HAP-1 (cell line): Measurements from ENCODE around the gene RGPD3.

Experiments used
- DNase-seq, 2 experiments: peaks; one replicate each; pipeline ENCODE4 v3.0.0-alpha.2; 2016 to 2020; ENCODE audit warnings: low spot score in 2 of 2
- H3K27me3 ChIP-seq: fragments of 250-450 bp; sonication (Bioruptor Pico); 2 replicates; pipeline ENCODE4 v1.5.1; 2020; ENCODE audit warnings: low read depth, mild to moderate bottlenecking, moderate library complexity
- H3K36me3 ChIP-seq: fragments of 250-450 bp; sonication (Bioruptor Pico); replicated peaks from 2 replicates; pipeline ENCODE4 v1.5.1; 2020; ENCODE audit warnings: mild to moderate bottlenecking
- H3K4me1 ChIP-seq: fragments of 250-450 bp; sonication (Bioruptor Pico); 2 replicates; pipeline ENCODE4 v1.5.1; 2020; ENCODE audit warnings: mild to moderate bottlenecking
- H3K4me3 ChIP-seq: fragments of 250-450 bp; sonication (Bioruptor Pico); 2 replicates; pipeline ENCODE4 v1.5.1; 2020; ENCODE audit warnings: mild to moderate bottlenecking, moderate library complexity
- H3K9me3 ChIP-seq: fragments of 250-450 bp; sonication (Bioruptor Pico); 2 replicates; pipeline ENCODE4 v1.5.1; 2020; ENCODE audit warnings: mild to moderate bottlenecking, moderate library complexity
- in situ Hi-C: fragments of 300-500 bp; cut with MboI; formaldehyde crosslinking; loops from 3 replicates; pipeline ENCODE4 v1.14.3; 2020; ENCODE audit warnings: low sequenced_read_pairs, inconsistent platforms, mixed read lengths

Gene RGPD3

GRCh38 chr2:106342831-106343251, 125.4 kb downstream of the RGPD3 start:
- in situ Hi-C loops, result loop anchor here (25.0 kb wide), 1 partner anchor 231 kb away; no protein-coding TSS in a partner anchor
- no peak for DNase-seq
- H3K36me3 ChIP-seq, result no peaks in the 10 kb centered on the region
- H3K27me3 ChIP-seq, result no peaks in the 10 kb centered on the region
- no peaks in the 10 kb centered on the region for H3K4me1 ChIP-seq
- no peaks in the 10 kb centered on the region for H3K9me3 ChIP-seq
- H3K4me3 ChIP-seq, result no peak overlapping the region

GRCh38 chr2:106341666-106342065, 126.5 kb downstream of the RGPD3 start:
- no peaks in the 10 kb centered on the region for H3K27me3 ChIP-seq
- no peak overlapping the region for H3K4me3 ChIP-seq
- in situ Hi-C loops, result loop anchor here (25.0 kb wide), 1 partner anchor 229 kb away; no protein-coding TSS in a partner anchor
- no peak for DNase-seq
- H3K9me3 ChIP-seq, result no peaks in the 10 kb centered on the region
- H3K4me1 ChIP-seq, result no peaks in the 10 kb centered on the region
- H3K36me3 ChIP-seq, result no peaks in the 10 kb centered on the region
